Kidney (tissue), 14 donors: ENCODE results near the gene TACR2. TPM values are rescaled to one million over a fixed set of nuclear protein-coding genes. Genes with fewer than 3 reads are reported as not detected.

Source experiments
- DNase-seq, 5 donors: peaks; one replicate each; pipeline ENCODE4 v3.0.0-alpha.2; 2013 to 2020
- FAIRE-seq: peaks from 2 replicates; lab custom pipeline; 2012; peaks lifted over from hg19 to GRCh38; lab: Jason Lieb, UNC
- H3K27ac ChIP-seq, 2 donors: one replicate each; pipeline ENCODE4 v1.7.0; 2013; ENCODE audit warnings: low read depth in 2 of 2, low read length in 2 of 2, inconsistent platforms in 1 of 2
- H3K27me3 ChIP-seq: one replicate; pipeline ENCODE4 v1.7.1; 2013; ENCODE audit warnings: low read length, inconsistent platforms; ENCODE audit not compliant: control insufficient read depth, insufficient read depth
- H3K36me3 ChIP-seq, 3 donors: one replicate each; pipeline versions ENCODE4 v1.7.0 to v1.7.1; 2013; ENCODE audit warnings: low read length in 3 of 3, control low read depth in 1 of 3, inconsistent platforms in 1 of 3; ENCODE audit not compliant: insufficient read depth in 3 of 3, control insufficient read depth in 2 of 3
- H3K4me1 ChIP-seq, 3 donors: one replicate each; pipeline versions ENCODE4 v1.7.0 to v1.7.1; 2013; ENCODE audit warnings: low read length in 3 of 3, inconsistent platforms in 1 of 3, low read depth in 1 of 3; ENCODE audit not compliant: control insufficient read depth in 2 of 3, insufficient read depth in 2 of 3
- H3K4me3 ChIP-seq, 3 donors: one replicate each; pipeline versions ENCODE4 v1.7.0 to v1.8.1; 2013; ENCODE audit warnings: low read length in 3 of 3, control low read depth in 1 of 3, inconsistent platforms in 1 of 3
- H3K9ac ChIP-seq, 3 donors: one replicate each; pipeline versions ENCODE4 v1.7.0 to v1.7.1; 2013; ENCODE audit warnings: low read length in 3 of 3, control low read depth in 1 of 3, inconsistent platforms in 1 of 3
- H3K9me3 ChIP-seq, 3 donors: one replicate each; pipeline versions ENCODE4 v1.7.0 to v1.7.1; 2013; ENCODE audit warnings: low read length in 3 of 3, control low read depth in 1 of 3, inconsistent platforms in 1 of 3; ENCODE audit not compliant: control insufficient read depth in 2 of 3, insufficient read depth in 1 of 3
- CTCF ChIP-seq: IDR thresholded peaks from 3 replicates; pipeline ENCODE4 v1.5.1; 2012; ENCODE audit warnings: mild to moderate bottlenecking, moderate library complexity, borderline replicate concordance; ENCODE audit not compliant: insufficient read depth; ENCODE audit errors: extremely low read depth
- intact Hi-C: fragments of 100-400 bp; cut with DNase I; formaldehyde crosslinking; loops from one replicate; pipeline ENCODE4 v1.11.1; 2022
- polyA plus RNA-seq: library from polyadenylated mRNA; stranded (reverse); fragments of 350-450 nt; fragmentation: Illumina TruSeq; extraction: RNeasy Lipid Tissue Mini Kit (QIAGEN cat#74804); gene quantifications from one replicate; pipeline ENCODE4 v1.2.3, GENCODE V29; 2014; ENCODE audit warnings: low read depth, low replicate concordance; ENCODE audit not compliant: insufficient read depth
- total RNA-seq: library from RNA; stranded (reverse); fragmentation: NEBNext Ultra II Directional; extraction: Animal tissue kit (Norgen Biotek cat#: 25700); gene quantifications from one replicate; pipeline ENCODE4 v1.2.1, GENCODE V29; 2021
- donor health status: control.
- donor health status: control.
- donor health status: control.
- donor health status: control.
- donor health status: control.
- donor health status: DM: yes; HTN: yes; CAD: no.
- donor health status: Normal renal cell carcinoma (clear cell type).

Gene TACR2
- total and polyA plus RNA-seq, 2 donors from 2014 or later = 0.37 to 0.38 TPM

GRCh38 chr10:69374931-69375306 lies 41.8 kb downstream of the TACR2 start:
- intact Hi-C loops = no loop called here
- no peak for FAIRE-seq
- no peak for DNase-seq
- Histone ChIP-seq H3K4me3 (no peak overlapping the region), H3K9me3 (no peaks in the 10 kb centered on the region), H3K4me1 (peaks cover 0 to 11% (median 10%) of the 10 kb centered on the region in 3 donors), H3K27me3 (no peaks in the 10 kb centered on the region), H3K36me3 (peaks cover 3 to 15% (median 8%) of the 10 kb centered on the region in 3 donors), H3K9ac (no peak overlapping the region), H3K27ac (no peak overlapping the region)
- no peak for TF ChIP-seq CTCF

DNA sequence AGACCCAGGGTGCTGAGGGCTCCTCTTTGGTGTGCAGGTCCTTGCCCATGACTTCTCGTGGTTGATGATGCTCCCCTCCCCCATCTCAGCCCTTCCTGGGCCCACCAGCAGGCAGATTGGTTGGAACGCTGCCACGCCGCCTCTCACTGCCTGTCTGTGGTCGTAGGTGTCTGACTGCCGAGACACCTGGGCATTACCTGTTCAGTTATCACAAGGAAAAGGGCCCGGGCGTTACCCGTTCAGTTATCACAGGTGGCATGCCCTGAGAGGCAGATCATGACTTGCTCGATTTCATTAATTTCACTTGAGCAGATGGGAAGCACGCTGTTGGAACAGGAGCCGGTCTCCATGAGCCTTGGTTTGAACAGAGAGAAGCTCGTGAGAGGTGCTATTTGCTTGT lies 42.5 kb downstream of the TACR2 start:
- peaks cover 0 to 11% (median 10%) of the 10 kb centered on the region in 3 donors for H3K4me1 ChIP-seq
- no peak overlapping the region for H3K27ac ChIP-seq
- FAIRE-seq (no peak), DNase-seq (no peak)
- no peaks in the 10 kb centered on the region for H3K9me3 ChIP-seq
- peaks cover 2 to 15% (median 5%) of the 10 kb centered on the region in 3 donors for H3K36me3 ChIP-seq
- no peak for TF ChIP-seq CTCF
- intact Hi-C loops = no loop called here
- no peak overlapping the region for H3K9ac ChIP-seq
- H3K4me3 ChIP-seq = no peak overlapping the region
- no peaks in the 10 kb centered on the region for H3K27me3 ChIP-seq

DNA sequence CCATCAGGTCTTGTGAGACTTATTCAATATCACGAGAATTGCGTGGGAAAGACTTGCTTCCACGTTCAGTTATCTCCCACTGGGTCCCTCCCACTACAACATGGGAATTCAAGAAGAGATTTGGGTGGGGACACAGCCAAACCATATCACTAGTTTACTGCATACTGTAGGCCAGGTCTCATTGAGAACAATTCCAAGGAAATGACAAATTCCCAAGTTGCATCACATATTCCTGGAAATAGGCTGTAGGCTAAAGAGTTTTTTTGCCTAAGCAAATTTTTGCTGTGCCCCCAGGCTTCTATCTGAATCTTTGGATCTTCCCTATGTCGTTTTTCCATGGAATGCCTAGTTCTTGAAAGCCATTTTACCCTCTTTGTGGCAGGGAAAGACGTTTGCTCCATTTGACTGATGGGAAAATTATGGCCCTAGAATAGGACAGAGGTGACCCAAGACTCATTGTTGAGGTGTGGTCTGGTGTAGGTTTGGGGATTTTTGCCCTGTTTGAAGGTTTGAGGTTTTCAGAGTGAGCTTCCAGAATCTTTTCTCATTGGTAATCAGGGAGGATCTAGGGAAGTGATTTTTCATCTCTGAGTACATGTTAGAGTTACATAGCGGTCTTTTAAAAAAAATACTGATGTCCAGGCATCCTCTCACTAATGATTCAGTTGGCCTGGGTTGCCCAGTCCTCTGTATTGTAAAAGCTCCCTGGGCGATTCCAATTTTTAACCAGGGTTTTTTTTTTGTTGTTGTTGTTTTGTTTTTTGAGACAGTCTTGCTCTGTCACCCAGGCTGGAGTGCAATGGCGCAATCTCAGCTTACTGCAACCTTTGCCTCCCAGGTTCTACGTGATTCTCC lies 44.4 kb downstream of the TACR2 start:
- Histone ChIP-seq H3K27me3 (no peaks in the 10 kb centered on the region), H3K36me3 (peaks cover 4 to 15% (median 8%) of the 10 kb centered on the region in 3 donors), H3K9ac (no peak overlapping the region), H3K4me3 (no peak overlapping the region), H3K27ac (no peak overlapping the region), H3K4me1 (peaks cover 0 to 11% (median 10%) of the 10 kb centered on the region in 3 donors), H3K9me3 (no peaks in the 10 kb centered on the region)
- intact Hi-C loops = no loop called here
- no peak for TF ChIP-seq CTCF
- no peak for FAIRE-seq
- DNase-seq = no peak
